Mesenchymal stem cell (in vitro differentiated cells and primary cell): ENCODE results near the gene CDH4.
A peak's percentile ranks its signal among the peaks of the same experiment; 100 is the strongest.

Source experiments
- DNase-seq: peaks from one replicate; pipeline ENCODE4 v3.0.0-alpha.2; 2013
- H2AFZ ChIP-seq: one replicate; pipeline ENCODE4 v1.6.1; 2013; ENCODE audit warnings: low read depth, mild to moderate bottlenecking, control low read depth, inconsistent platforms, low read length, moderate library complexity
- H2AK5ac ChIP-seq: 2 replicates; pipeline ENCODE4 v1.6.1; 2013; ENCODE audit warnings: low read length, moderate library complexity, mild to moderate bottlenecking, inconsistent platforms; ENCODE audit not compliant: severe bottlenecking
- H2BK120ac ChIP-seq: one replicate; pipeline ENCODE4 v1.6.1; 2013; ENCODE audit warnings: low read depth, mild to moderate bottlenecking, inconsistent platforms, low read length, moderate library complexity
- H2BK12ac ChIP-seq, 2 experiments: one replicate each; pipeline ENCODE4 v1.6.1; 2013; ENCODE audit warnings: inconsistent platforms in 2 of 2, low read length in 2 of 2, mild to moderate bottlenecking in 2 of 2, moderate library complexity in 2 of 2, control low read depth in 1 of 2
- H2BK15ac ChIP-seq: one replicate; pipeline ENCODE4 v1.6.1; 2013; ENCODE audit warnings: mild to moderate bottlenecking, low read depth, inconsistent platforms; ENCODE audit not compliant: poor library complexity, severe bottlenecking
- H2BK5ac ChIP-seq: 2 replicates; pipeline ENCODE4 v1.6.1; 2013; ENCODE audit warnings: low read depth, mild to moderate bottlenecking, low read length, control low read depth, inconsistent platforms; ENCODE audit not compliant: poor library complexity, severe bottlenecking
- H3K14ac ChIP-seq, 2 experiments: one replicate each; pipeline ENCODE4 v1.6.1; 2013; ENCODE audit warnings: inconsistent platforms in 2 of 2, low read length in 2 of 2, control low read depth in 1 of 2, mild to moderate bottlenecking in 1 of 2, moderate library complexity in 1 of 2
- H3K18ac ChIP-seq, 2 experiments: one replicate each; pipeline ENCODE4 v1.6.1; 2013; ENCODE audit warnings: inconsistent platforms in 2 of 2, low read length in 2 of 2, control low read depth in 1 of 2, low read depth in 1 of 2, mild to moderate bottlenecking in 1 of 2
- H3K23ac ChIP-seq, 2 experiments: one replicate each; pipeline ENCODE4 v1.6.1; 2013; ENCODE audit warnings: inconsistent platforms in 2 of 2, low read length in 2 of 2, mild to moderate bottlenecking in 2 of 2, moderate library complexity in 2 of 2, control low read depth in 1 of 2
- H3K27ac ChIP-seq: 2 replicates; pipeline ENCODE4 v1.5.1; 2013; ENCODE audit warnings: mild to moderate bottlenecking, moderate library complexity, low read length, control low read depth, inconsistent platforms; ENCODE audit not compliant: poor library complexity, severe bottlenecking
- H3K27me3 ChIP-seq, 2 experiments: 2 replicates each; pipeline versions ENCODE4 v1.6.1 to v1.7.0; 2013; ENCODE audit warnings: low read length in 2 of 2, mild to moderate bottlenecking in 2 of 2, moderate library complexity in 2 of 2, control low read depth in 1 of 2, inconsistent platforms in 1 of 2; ENCODE audit not compliant: control insufficient read depth in 1 of 2, insufficient read depth in 1 of 2
- H3K36me3 ChIP-seq, 2 experiments: 2 replicates each; pipeline versions ENCODE4 v1.6.1 to v1.7.0; 2013; ENCODE audit warnings: low read length in 2 of 2, control low read depth in 1 of 2, inconsistent platforms in 1 of 2, low read depth in 1 of 2, mild to moderate bottlenecking in 1 of 2; ENCODE audit not compliant: insufficient read depth in 2 of 2, control insufficient read depth in 1 of 2
- H3K4ac ChIP-seq, 2 experiments: one replicate each; pipeline ENCODE4 v1.6.1; 2013; ENCODE audit warnings: inconsistent platforms in 2 of 2, low read length in 2 of 2, mild to moderate bottlenecking in 2 of 2, moderate library complexity in 2 of 2, control low read depth in 1 of 2, low read depth in 1 of 2
- H3K4me1 ChIP-seq: 2 replicates; pipeline ENCODE4 v1.6.1; 2013; ENCODE audit warnings: low read depth, low read length, control low read depth; ENCODE audit not compliant: control insufficient read depth, insufficient read depth
- H3K4me2 ChIP-seq: 2 replicates; pipeline ENCODE4 v1.6.1; 2013; ENCODE audit warnings: low read length, mild to moderate bottlenecking, inconsistent platforms; ENCODE audit not compliant: poor library complexity, severe bottlenecking
- H3K4me3 ChIP-seq, 2 experiments: 2 replicates each; pipeline versions ENCODE4 v1.5.1 to v1.7.0; 2013; ENCODE audit warnings: low read length in 2 of 2, mild to moderate bottlenecking in 2 of 2, control low read depth in 1 of 2, low read depth in 1 of 2; ENCODE audit not compliant: insufficient read depth in 1 of 2
- H3K79me1 ChIP-seq: replicated peaks from 2 replicates; pipeline ENCODE4 v1.6.1; 2013; ENCODE audit warnings: mild to moderate bottlenecking, control low read depth, low read length, inconsistent platforms; ENCODE audit not compliant: poor library complexity, severe bottlenecking
- H3K9ac ChIP-seq: 2 replicates; pipeline ENCODE4 v1.7.0; 2013; ENCODE audit warnings: mild to moderate bottlenecking, low read length, moderate library complexity
- H3K9me3 ChIP-seq: 2 replicates; pipeline ENCODE4 v1.7.0; 2013; ENCODE audit warnings: mild to moderate bottlenecking, low read length; ENCODE audit not compliant: control insufficient read depth
- H4K8ac ChIP-seq: one replicate; pipeline ENCODE4 v1.6.1; 2013; ENCODE audit warnings: inconsistent platforms, mild to moderate bottlenecking, low read length, moderate library complexity
- H4K91ac ChIP-seq: one replicate; pipeline ENCODE4 v1.6.1; 2013; ENCODE audit warnings: mild to moderate bottlenecking, low read length, inconsistent platforms
- WGBS: methylation state at CpG from one replicate; pipeline ENCODE4 v1.1.7; 2013; ENCODE audit warnings: mixed read lengths; 5-methylcytosine and 5-hydroxymethylcytosine counted together

Gene CDH4

GRCh38 chr20:61447952-61448351 is 195.9 kb downstream of the CDH4 start:
- WGBS = 76% methylated on average over 6 of the region's 6 CpGs

GRCh38 chr20:61448386-61448785 is 196.3 kb downstream of the CDH4 start:
- Histone ChIP-seq H3K14ac (no peak overlapping the region), H2AFZ (no peak overlapping the region), H3K27me3 (no peaks in the 10 kb centered on the region), H4K8ac (no peak overlapping the region), H2BK120ac (no peak overlapping the region), H2BK5ac (no peak overlapping the region), H3K4me1 (peaks cover 12% of the 10 kb centered on the region), H4K91ac (no peak overlapping the region), H2BK15ac (no peak overlapping the region), H2AK5ac (no peak overlapping the region), H3K9ac (no peak overlapping the region), H3K9me3 (no peaks in the 10 kb centered on the region), H3K18ac (no peak overlapping the region), H3K4me3 (no peak overlapping the region), H3K4ac (no peak overlapping the region), H3K23ac (no peak overlapping the region), H2BK12ac (no peak overlapping the region), H3K79me1 (peaks cover 9% of the 10 kb centered on the region), H3K27ac (no peak overlapping the region), H3K4me2 (no peak overlapping the region), H3K36me3 (no peaks in the 10 kb centered on the region)
- no peak for DNase-seq
- WGBS = 97% methylated on average over 12 of the region's 13 CpGs

More at GRCh38 chr20:61447952-61448351, 195.9 kb downstream of the CDH4 start:
- H4K8ac ChIP-seq = no peak overlapping the region
- no peak overlapping the region for H2BK120ac ChIP-seq
- H3K36me3 ChIP-seq = no peaks in the 10 kb centered on the region
- H3K9me3 ChIP-seq = no peaks in the 10 kb centered on the region
- no peak overlapping the region for H3K18ac ChIP-seq
- H2AFZ ChIP-seq = no peak overlapping the region
- no peak overlapping the region for H3K14ac ChIP-seq
- peaks cover 12% of the 10 kb centered on the region for H3K4me1 ChIP-seq
- no peak overlapping the region for H2BK5ac ChIP-seq
- DNase-seq = no peak
- H2BK12ac ChIP-seq = no peak overlapping the region
- no peak overlapping the region for H3K4ac ChIP-seq
- H3K4me2 ChIP-seq = no peak overlapping the region
- no peak overlapping the region for H3K23ac ChIP-seq
- H3K27me3 ChIP-seq = no peaks in the 10 kb centered on the region
- H2BK15ac ChIP-seq = no peak overlapping the region
- no peak overlapping the region for H3K9ac ChIP-seq
- no peak overlapping the region for H4K91ac ChIP-seq
- H3K4me3 ChIP-seq = no peak overlapping the region
- no peak overlapping the region for H3K27ac ChIP-seq
- no peak overlapping the region for H2AK5ac ChIP-seq
- H3K79me1 ChIP-seq = peaks cover 7% of the 10 kb centered on the region

- Histone ChIP-seq H3K18ac (no peak overlapping the region), H3K79me1 (peaks cover 10% of the 10 kb centered on the region), H3K4ac (no peak overlapping the region), H4K8ac (no peak overlapping the region), H3K14ac (no peak overlapping the region), H2AK5ac (peak overlapping the region; percentile 58), H2BK15ac (no peak overlapping the region), H3K27ac (no peak overlapping the region), H4K91ac (no peak overlapping the region), H3K36me3 (no peaks in the 10 kb centered on the region), H3K9ac (no peak overlapping the region), H3K23ac (no peak overlapping the region), H3K9me3 (no peaks in the 10 kb centered on the region), H3K4me3 (no peak overlapping the region), H3K4me1 (peaks cover 12% of the 10 kb centered on the region), H2BK5ac (no peak overlapping the region), H2BK120ac (no peak overlapping the region), H3K27me3 (no peaks in the 10 kb centered on the region), H3K4me2 (no peak overlapping the region), H2BK12ac (no peak overlapping the region), H2AFZ (no peak overlapping the region)
- DNase-seq = no peak
- 92% methylated on average over 7 of the region's 8 CpGs for WGBS
Observed at GRCh38 chr20:61449057-61449609, 197.1 kb downstream of the CDH4 start.

DNA sequence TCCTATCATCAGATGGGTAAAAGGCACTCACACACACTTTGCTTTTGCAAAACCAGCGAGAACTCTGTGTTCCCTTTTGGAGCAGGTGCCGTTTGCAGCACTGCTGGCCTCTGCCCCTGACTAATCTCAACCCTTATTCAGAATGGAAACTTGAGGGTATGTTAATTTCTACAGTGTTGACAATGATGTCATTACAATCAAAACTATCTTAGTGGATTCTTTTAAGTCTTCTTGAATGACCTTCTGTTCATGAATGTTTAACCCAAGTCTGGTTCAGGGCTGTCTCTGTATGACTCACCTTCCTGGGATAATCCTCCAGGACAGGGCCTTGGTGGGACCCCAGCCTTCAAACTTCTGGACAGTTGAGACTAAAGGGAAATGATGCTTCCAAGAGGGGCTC is 197.9 kb downstream of the CDH4 start:
- Histone ChIP-seq H2AFZ (no peak overlapping the region), H2BK15ac (no peak overlapping the region), H2BK120ac (no peak overlapping the region), H4K91ac (no peak overlapping the region), H3K4me2 (no peak overlapping the region), H3K27ac (no peak overlapping the region), H3K9ac (no peak overlapping the region), H3K4ac (no peak overlapping the region), H3K4me3 (no peak overlapping the region), H2BK12ac (no peak overlapping the region), H3K23ac (no peak overlapping the region), H3K14ac (no peak overlapping the region), H3K36me3 (no peaks in the 10 kb centered on the region), H2BK5ac (no peak overlapping the region), H3K27me3 (no peaks in the 10 kb centered on the region), H3K9me3 (no peaks in the 10 kb centered on the region), H4K8ac (no peak overlapping the region), H3K18ac (no peak overlapping the region), H2AK5ac (no peak overlapping the region), H3K79me1 (peaks cover 11% of the 10 kb centered on the region), H3K4me1 (peaks cover 12% of the 10 kb centered on the region)
- WGBS = no CpG with 5 or more reads among the region's 2 CpGs
- peak; percentile 46 for DNase-seq
